Suprapubic skin (tissue), 3 donors: ENCODE results near the gene MRM2.

Source experiments
- CTCF ChIP-seq, 2 donors: fragments of 200-600 bp in 1 of 2; fragments of 450-650 bp in 1 of 2; sonication (generic) in 1 of 2; IDR thresholded peaks; one replicate each; pipeline ENCODE4 v1.5.1; 2016 to 2019; ENCODE audit warnings: antibody characterized with exemption in 2 of 2, mild to moderate bottlenecking in 1 of 2, moderate library complexity in 1 of 2
- POLR2A ChIP-seq, 2 donors: fragments of 450-650 bp; IDR thresholded peaks; one replicate each; pipeline ENCODE4 v1.6.1; 2017; ENCODE audit warnings: antibody characterized with exemption in 2 of 2, mild to moderate bottlenecking in 2 of 2, moderate library complexity in 2 of 2

DNA sequence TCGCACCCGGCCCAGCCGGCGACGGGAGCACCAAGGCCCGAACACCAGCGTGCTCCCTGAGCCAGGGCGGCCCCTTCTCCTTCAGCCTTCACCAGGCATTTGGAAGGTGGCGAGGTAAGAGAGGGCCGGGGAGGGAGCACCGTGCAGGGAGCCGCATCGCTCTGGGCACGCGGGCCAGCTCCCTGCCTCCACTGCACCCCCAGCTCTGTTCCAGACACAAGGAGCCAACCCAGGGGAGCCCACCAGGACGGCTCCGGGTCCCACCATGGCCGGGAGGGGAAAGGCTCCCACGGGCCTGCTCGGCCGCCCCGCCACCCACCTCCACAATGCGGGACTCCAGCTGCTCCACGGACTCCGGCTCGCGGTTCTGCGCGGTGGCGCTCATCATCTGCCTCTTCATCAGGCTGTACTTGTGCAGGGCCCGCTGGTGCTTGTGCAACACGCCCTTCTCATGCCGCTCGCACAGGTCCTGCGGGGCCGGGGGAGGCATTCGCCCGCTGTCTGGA lies 15.1 kb upstream of the MRM2 start:
- TF ChIP-seq CTCF (IDR thresholded peaks at IDR 0.05) (no peak), POLR2A (IDR thresholded peaks at IDR 0.05) (no peak)
